GM12878 (cell line): ENCODE data around the gene RUBCNL. TPM values are rescaled to one million over a fixed set of nuclear protein-coding genes. Genes with fewer than 3 reads are reported as not detected.

Experiments
- CEBPB ChIP-seq, 2 experiments: fragments of 150-350 bp in 1 of 2; IDR thresholded peaks; 2 replicates each; pipeline ENCODE4 v1.6.1; 2012 to 2014; ENCODE audit warnings: low read depth in 2 of 2, low read length in 2 of 2, borderline replicate concordance in 1 of 2, inconsistent platforms in 1 of 2
- CREB1 ChIP-seq: IDR thresholded peaks from 2 replicates; pipeline ENCODE4 v1.6.1; 2012; ENCODE audit warnings: low read depth, mild to moderate bottlenecking, inconsistent platforms
- CTCF ChIP-seq, 3 experiments: IDR thresholded peaks in 2 of 3; conservative IDR thresholded peaks in 1 of 3; 2 replicates each; pipeline ENCODE4 v1.5.1; 2011; ENCODE audit warnings: low read depth in 3 of 3, low read length in 3 of 3, mild to moderate bottlenecking in 3 of 3, control low read depth in 2 of 3, moderate library complexity in 2 of 3, inconsistent platforms in 1 of 3, mixed read lengths in 1 of 3; ENCODE audit not compliant: control insufficient read depth in 2 of 3, insufficient read depth in 1 of 3; ENCODE audit errors: extremely low read depth in 1 of 3
- DPF2 ChIP-seq: fragments of 450-650 bp; IDR thresholded peaks from 2 replicates; pipeline ENCODE4 v1.6.1; 2017; ENCODE audit warnings: mild to moderate bottlenecking
- EGR1 ChIP-seq, 2 experiments: IDR thresholded peaks; 1 replicate in 1 of 2; 2 replicates in 1 of 2; pipeline ENCODE4 v1.6.1; 2011 to 2012; ENCODE audit warnings: low read depth in 2 of 2, low read length in 2 of 2, borderline replicate concordance in 1 of 2, mild to moderate bottlenecking in 1 of 2, moderate library complexity in 1 of 2
- ESRRA ChIP-seq: IDR thresholded peaks from 2 replicates; pipeline ENCODE4 v1.6.1; 2012; ENCODE audit warnings: mild to moderate bottlenecking, low read length, improper control_type of control experiment
- ETV6 ChIP-seq, 2 experiments: fragments of 450-650 bp in 1 of 2; IDR thresholded peaks in 1 of 2; conservative IDR thresholded peaks in 1 of 2; 2 replicates each; pipeline ENCODE4 v1.6.1; 2014; ENCODE audit warnings: antibody characterized with exemption in 1 of 2, borderline replicate concordance in 1 of 2, low read depth in 1 of 2, mild to moderate bottlenecking in 1 of 2, moderate library complexity in 1 of 2
- EZH2 ChIP-seq: IDR thresholded peaks from 2 replicates; pipeline ENCODE4 v1.6.1; 2012; ENCODE audit warnings: low read depth, mild to moderate bottlenecking, control low read depth, inconsistent platforms, low read length, borderline replicate concordance; ENCODE audit not compliant: control insufficient read depth
- IKZF2 ChIP-seq, 2 experiments: fragments of 450-650 bp; IDR thresholded peaks; 2 replicates each; pipeline ENCODE4 v1.6.1; 2017; ENCODE audit warnings: mild to moderate bottlenecking in 2 of 2, moderate library complexity in 2 of 2
- MTA2 ChIP-seq: fragments of 450-650 bp; IDR thresholded peaks from 2 replicates; pipeline ENCODE4 v1.6.1; 2016; ENCODE audit warnings: low read depth, mild to moderate bottlenecking, moderate library complexity
- NBN ChIP-seq: fragments of 450-650 bp; IDR thresholded peaks from 2 replicates; pipeline ENCODE4 v1.6.1; 2016
- NFXL1 ChIP-seq: fragments of 450-650 bp; IDR thresholded peaks from 2 replicates; pipeline ENCODE4 v1.6.1; 2017; ENCODE audit warnings: antibody characterized with exemption, mild to moderate bottlenecking, borderline replicate concordance
- NFYB ChIP-seq: IDR thresholded peaks from 2 replicates; pipeline ENCODE4 v1.6.1; 2011; ENCODE audit warnings: low read depth, mild to moderate bottlenecking, low read length, improper control_type of control experiment, moderate library complexity; ENCODE audit not compliant: insufficient read depth
- PAX5 ChIP-seq: IDR thresholded peaks from 2 replicates; pipeline ENCODE4 v1.6.1; 2011; ENCODE audit warnings: low read depth, low read length, borderline replicate concordance
- PAX8 ChIP-seq: fragments of 450-650 bp; IDR thresholded peaks from 2 replicates; pipeline ENCODE4 v1.6.1; 2017; ENCODE audit warnings: mild to moderate bottlenecking, moderate library complexity
- PKNOX1 ChIP-seq: fragments of 450-650 bp; IDR thresholded peaks from 2 replicates; pipeline ENCODE4 v1.6.1; 2016; ENCODE audit warnings: mild to moderate bottlenecking
- TARDBP ChIP-seq: IDR thresholded peaks from 2 replicates; pipeline ENCODE4 v1.6.1; 2016; ENCODE audit warnings: borderline replicate concordance
- ZNF24 ChIP-seq: fragments of 450-650 bp; IDR thresholded peaks from 2 replicates; pipeline ENCODE4 v1.6.1; 2017; ENCODE audit warnings: antibody characterized with exemption, mild to moderate bottlenecking
- polyA plus RNA-seq, 11 experiments: library from polyadenylated mRNA; depleted of rRNA in 4 of 11; unstranded in 6 of 11; stranded (reverse) in 5 of 11; fragments of >200 nt; fragmentation: Nextera tagmentation in 4 of 11; fragmentation: Illumina TruSeq in 1 of 11; extraction: Ambion mirVana in 4 of 11; extraction: Trizol in 1 of 11; gene quantifications; 1 replicate in 1 of 11; 2 replicates in 10 of 11; pipeline versions ENCODE4 v1.2.1 to v1.2.3, GENCODE V29; 2011 to 2016; ENCODE audit warnings: inconsistent platforms in 2 of 11, missing spikeins in 2 of 11, low read depth in 1 of 11
- total RNA-seq, 4 experiments: library from RNA; depleted of rRNA in 3 of 4; stranded (reverse); fragments of >200 nt in 3 of 4; fragmentation: Illumina TruSeq in 1 of 4; extraction: Trizol in 1 of 4; gene quantifications; 2 replicates each; pipeline versions ENCODE4 v1.2.1 to v1.2.3, GENCODE V29; 2013 to 2021
- TF ChIP-seq, protein P1 (sequence below): fragments of 450-650 bp; IDR thresholded peaks from 2 replicates; pipeline ENCODE4 v1.6.1; 2017; ENCODE audit warnings: antibody characterized with exemption, mild to moderate bottlenecking, moderate library complexity
- TF ChIP-seq, protein P2 (sequence below): IDR thresholded peaks from 2 replicates; pipeline ENCODE4 v1.6.1; 2011; ENCODE audit warnings: borderline replicate concordance, low read depth, mild to moderate bottlenecking, moderate library complexity, low read length; ENCODE audit not compliant: insufficient read depth, poor library complexity, severe bottlenecking
- TF ChIP-seq, protein P3 (sequence below): fragments of 150-350 bp; IDR thresholded peaks from 2 replicates; pipeline ENCODE4 v1.6.1; 2014; ENCODE audit warnings: mild to moderate bottlenecking, low read depth, low read length

RUBCNL gene
- total and polyA plus RNA-seq, 10 of the 15 experiments (the other 5 are each of a cell fraction or from before 2014, with no cell fraction given) = 0.71 to 51.9 (median 38.2) TPM

- TF ChIP-seq NFXL1 (no peak), PKNOX1 (no peak), NFYB (no peak), CREB1 (0 out of 2 replicates have a peak, but pooled peaks have one; percentile 21), EGR1 (IDR thresholded peaks at IDR 0.05; ENCODE audit: borderline replicate concordance in 1 of 2, low read depth in 2 of 2, low read length in 2 of 2) (no peak), ETV6 (conservative IDR thresholded peaks at IDR 0.05 in 1 of 2, IDR thresholded peaks at IDR 0.05 in 1 of 2; ENCODE audit: borderline replicate concordance in 1 of 2, low read depth in 1 of 2) (no peak), PAX5 (no peak), EZH2 (no peak), CEBPB (IDR thresholded peaks at IDR 0.05; ENCODE audit: borderline replicate concordance in 1 of 2, low read depth in 2 of 2, low read length in 2 of 2) (no peak), CTCF (IDR thresholded peaks at IDR 0.05 in 2 of 3, conservative IDR thresholded peaks at IDR 0.05 in 1 of 3; ENCODE audit: control insufficient read depth in 2 of 3, extremely low read depth in 1 of 3, insufficient read depth in 1 of 3, low read depth in 3 of 3, low read length in 3 of 3) (no peak), PAX8 (no peak), ZNF24 (no peak), ESRRA (no peak), TARDBP (no peak), NBN (no peak), MTA2 (peak; percentile 89), DPF2 (no peak), IKZF2 (IDR thresholded peaks at IDR 0.05) (peak; percentile 80 to 89)
- TF ChIP-seq, protein P1, sequence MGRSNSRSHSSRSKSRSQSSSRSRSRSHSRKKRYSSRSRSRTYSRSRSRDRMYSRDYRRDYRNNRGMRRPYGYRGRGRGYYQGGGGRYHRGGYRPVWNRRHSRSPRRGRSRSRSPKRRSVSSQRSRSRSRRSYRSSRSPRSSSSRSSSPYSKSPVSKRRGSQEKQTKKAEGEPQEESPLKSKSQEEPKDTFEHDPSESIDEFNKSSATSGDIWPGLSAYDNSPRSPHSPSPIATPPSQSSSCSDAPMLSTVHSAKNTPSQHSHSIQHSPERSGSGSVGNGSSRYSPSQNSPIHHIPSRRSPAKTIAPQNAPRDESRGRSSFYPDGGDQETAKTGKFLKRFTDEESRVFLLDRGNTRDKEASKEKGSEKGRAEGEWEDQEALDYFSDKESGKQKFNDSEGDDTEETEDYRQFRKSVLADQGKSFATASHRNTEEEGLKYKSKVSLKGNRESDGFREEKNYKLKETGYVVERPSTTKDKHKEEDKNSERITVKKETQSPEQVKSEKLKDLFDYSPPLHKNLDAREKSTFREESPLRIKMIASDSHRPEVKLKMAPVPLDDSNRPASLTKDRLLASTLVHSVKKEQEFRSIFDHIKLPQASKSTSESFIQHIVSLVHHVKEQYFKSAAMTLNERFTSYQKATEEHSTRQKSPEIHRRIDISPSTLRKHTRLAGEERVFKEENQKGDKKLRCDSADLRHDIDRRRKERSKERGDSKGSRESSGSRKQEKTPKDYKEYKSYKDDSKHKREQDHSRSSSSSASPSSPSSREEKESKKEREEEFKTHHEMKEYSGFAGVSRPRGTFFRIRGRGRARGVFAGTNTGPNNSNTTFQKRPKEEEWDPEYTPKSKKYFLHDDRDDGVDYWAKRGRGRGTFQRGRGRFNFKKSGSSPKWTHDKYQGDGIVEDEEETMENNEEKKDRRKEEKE = no peak
- TF ChIP-seq, protein P2, sequence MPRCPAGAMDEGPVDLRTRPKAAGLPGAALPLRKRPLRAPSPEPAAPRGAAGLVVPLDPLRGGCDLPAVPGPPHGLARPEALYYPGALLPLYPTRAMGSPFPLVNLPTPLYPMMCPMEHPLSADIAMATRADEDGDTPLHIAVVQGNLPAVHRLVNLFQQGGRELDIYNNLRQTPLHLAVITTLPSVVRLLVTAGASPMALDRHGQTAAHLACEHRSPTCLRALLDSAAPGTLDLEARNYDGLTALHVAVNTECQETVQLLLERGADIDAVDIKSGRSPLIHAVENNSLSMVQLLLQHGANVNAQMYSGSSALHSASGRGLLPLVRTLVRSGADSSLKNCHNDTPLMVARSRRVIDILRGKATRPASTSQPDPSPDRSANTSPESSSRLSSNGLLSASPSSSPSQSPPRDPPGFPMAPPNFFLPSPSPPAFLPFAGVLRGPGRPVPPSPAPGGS = no peak
- TF ChIP-seq, protein P3, sequence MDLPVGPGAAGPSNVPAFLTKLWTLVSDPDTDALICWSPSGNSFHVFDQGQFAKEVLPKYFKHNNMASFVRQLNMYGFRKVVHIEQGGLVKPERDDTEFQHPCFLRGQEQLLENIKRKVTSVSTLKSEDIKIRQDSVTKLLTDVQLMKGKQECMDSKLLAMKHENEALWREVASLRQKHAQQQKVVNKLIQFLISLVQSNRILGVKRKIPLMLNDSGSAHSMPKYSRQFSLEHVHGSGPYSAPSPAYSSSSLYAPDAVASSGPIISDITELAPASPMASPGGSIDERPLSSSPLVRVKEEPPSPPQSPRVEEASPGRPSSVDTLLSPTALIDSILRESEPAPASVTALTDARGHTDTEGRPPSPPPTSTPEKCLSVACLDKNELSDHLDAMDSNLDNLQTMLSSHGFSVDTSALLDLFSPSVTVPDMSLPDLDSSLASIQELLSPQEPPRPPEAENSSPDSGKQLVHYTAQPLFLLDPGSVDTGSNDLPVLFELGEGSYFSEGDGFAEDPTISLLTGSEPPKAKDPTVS = no peak
Observed at GRCh38 chr13:46380242-46380641, 6.8 kb downstream of the RUBCNL start (continued).
